Measurements from ENCODE around the gene CHAF1A.
A peak's percentile ranks its signal among the peaks of the same experiment; 100 is the strongest.

The CHAF1A gene

GRCh38 chr19:4443966-4444764 is 41.7 kb downstream of the CHAF1A start:
- DNase-seq: no peak

DNA sequence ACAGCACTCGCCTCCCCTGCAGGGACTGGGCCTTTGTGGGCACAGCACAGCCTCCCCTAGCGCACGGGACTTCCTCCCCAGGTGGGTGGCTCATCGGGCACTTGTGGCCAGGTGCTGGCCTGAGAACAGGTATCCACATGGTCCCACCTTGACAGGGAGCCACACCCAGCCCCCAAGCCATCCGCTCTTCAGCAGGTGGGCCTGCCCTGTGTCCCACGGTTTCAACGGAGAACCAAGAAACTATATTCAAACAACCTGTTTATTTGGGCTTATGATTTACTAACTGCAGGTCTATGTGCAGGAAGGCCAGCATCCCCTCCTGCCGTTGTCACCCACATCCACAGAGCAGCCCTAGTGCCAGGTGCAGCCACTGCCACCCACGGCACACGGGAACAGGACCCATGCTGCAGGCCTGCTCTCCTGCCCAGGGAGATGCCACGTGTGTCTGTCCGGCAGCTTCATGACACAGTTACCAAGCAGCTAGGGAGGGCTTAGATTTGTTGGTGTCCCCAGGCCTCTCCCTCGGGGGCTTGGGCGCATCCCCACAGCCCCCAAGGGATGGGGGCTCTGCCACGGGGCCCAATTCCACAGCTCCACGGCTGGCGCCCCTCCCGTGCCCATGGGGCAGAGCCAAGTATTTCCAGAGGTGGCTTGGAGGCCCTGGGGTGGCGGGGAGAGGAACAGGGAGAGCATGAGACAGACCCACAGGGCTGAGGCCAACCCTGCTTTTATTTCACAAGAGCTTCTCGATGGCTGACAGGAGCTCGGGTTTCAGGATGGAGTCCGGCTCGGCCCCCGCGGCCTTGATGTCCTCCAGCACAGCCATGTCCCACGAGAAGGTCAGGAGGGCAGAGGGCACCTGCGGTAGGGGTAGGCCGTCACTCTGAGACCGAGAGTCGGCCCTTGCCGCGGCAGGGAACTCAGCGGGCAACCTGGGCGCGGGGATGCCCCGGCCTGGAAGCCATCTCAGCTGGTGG is 42.6 kb downstream of the CHAF1A start:
- DNase-seq: no peak

DNA sequence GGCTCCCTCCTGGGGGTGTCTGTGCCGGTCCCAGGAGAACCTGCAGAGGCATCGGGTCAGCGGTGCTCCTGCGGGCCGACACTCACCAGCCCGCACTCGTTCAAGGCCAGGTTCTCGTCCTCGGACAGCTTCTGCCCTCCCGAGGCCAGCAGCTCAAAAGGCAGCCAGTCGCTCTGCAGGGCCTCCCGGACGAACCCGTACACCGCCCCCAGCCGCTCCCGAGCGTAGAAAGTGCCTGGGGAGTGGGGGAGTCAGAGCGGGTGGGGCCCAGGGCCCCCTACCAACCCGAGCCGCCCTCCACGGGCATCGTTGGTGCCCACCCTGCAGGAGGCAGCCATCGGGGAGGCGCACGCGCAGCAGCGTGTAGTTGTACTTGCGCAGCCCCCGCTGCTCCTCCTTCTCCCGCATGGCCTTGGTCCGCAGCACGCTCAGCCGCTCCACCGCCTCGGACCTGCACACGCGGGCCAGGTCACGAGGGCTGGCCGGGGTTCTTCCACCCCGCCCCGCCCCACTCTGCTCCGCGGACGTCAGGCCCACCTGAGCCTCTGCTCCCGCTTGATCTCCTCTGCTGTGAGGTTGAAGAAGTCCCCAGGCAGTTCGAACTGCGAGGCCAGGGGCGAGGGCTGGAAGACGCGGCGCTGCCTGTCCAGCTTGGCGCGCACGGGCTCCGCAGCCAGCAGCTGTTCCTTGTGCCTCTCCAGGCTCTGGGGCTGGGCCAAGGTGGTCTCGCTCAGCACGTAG is 43.7 kb downstream of the CHAF1A start:
- no peak for DNase-seq

DNA sequence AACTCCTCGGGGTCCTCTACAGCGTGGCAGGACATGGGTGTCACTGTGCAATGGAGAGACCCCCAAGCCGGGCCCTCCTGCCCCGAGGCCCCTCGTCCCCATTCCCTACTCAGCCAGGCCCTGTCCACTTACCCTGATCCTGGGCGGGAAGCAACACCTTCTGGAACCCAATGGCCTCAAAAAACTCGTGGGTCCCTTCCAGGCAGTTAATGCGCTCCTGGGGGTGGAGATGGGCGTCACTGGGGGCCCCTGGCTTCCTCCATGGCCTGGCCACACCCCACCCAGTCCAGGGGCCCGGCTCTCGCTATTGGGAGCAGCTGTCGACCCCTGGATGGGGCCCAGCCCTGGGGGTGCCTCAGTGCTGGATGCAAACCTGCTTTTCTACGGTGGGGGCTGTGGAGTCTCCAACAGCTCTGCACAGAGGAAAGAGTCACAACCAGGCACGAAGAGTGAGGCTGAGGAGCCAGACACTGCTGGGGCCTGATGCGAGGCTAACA is 44.3 kb downstream of the CHAF1A start:
- DNase-seq: no peak

DNA sequence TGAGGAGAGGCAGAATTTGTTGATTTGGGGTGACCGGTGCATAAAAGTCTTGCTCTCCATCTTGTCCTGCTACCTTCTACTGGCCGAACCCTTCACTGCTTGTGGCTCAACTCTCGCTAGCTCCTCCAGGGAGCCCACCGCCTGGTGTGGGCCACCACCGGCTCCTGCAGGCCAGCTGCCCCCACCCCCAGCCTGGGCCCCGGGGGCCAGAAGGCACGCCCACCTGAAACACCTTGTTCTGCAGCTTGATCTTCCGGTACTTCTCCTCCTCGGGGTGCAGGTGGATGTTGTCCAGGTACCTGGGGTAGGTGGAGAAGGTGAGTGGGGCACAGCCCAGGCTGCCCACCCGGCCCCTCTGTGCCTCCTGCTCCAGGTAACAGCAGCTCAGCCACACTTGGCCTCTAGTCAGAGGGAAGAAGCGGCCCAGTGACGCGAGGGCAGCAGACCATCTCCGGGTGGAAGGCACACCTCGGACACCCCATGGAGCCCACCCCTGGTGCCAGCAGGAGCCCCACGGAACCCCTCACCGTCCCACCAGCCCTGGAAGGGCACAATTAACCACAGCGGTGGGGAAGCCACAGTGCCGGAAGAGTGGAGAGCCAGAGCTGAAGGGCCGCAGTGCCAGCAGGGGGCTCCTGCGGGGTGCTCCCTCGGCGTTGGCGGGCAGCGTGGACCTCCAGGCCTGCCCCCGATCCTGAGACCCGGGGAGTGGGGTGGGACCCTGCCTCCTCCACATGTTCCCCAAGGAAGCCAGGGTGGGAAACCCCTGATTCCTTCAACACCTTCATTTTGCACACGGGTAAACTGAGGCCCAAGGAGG is 45.1 kb downstream of the CHAF1A start:
- no peak for DNase-seq

DNA sequence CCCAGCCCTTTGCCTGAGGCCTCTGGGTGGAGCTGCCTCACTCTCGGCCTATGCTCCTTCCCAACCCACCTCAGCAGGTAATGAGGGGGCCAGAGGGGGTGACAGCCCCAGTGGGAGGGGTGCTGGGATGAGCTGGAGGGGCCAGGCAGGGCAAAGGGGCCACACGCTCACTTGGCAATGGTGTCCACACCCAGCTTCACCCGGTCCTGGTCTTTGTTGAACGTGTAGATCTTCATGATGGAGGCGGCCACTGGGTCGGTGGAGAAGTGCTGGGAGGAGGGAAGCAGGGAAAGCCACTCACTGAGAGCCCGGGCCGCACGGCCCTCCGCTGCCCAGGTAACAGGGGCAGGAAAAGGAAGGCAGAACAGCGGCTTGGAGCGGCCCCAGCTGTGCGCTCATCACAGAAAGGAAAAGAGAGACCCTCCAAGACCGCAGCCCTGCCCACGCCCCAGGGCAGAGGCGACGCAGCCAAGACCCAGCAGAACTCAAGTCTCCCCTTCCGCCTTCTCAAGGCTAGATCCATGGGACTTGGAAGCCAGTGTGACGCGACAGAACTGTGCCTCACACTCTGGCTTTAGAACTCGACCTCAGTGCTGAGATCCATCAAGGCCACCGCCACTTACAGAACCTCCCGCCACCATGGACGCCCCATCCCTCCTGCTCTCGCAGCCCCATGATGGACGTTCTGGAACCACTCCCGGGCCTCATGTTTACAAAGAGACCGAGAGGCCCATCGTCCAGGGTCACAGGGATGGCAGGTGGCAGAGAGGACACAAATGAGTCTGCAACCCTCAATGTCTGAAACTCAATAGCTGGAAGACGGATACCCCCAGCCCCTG is 45.9 kb downstream of the CHAF1A start:
- DNase-seq: no peak

- no peak for DNase-seq
Measured at GRCh38 chr19:4449022-4449638, 46.7 kb downstream of the CHAF1A start.

DNA sequence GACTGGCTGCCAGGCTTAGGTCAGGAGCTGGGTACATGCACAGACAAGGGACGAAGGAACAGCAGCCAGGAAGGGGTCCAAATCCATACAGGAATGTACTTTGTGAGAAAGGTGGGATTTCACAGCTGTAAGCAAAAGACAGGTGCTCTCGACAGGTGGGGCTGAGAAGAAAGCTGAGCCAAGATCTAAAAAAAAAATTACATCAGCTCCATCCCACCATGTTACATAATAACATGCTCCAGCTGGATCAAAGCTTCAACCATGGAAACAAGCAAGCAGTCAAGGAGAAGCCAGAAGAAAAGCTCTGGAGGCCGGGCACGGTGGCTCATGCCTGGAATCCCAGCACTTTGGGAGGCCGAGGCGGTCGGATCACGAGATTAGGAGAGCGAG is 47.2 kb downstream of the CHAF1A start:
- no peak for DNase-seq

- DNase-seq: no peak
Measured at GRCh38 chr19:4452230-4452990, 50.0 kb downstream of the CHAF1A start.

DNA sequence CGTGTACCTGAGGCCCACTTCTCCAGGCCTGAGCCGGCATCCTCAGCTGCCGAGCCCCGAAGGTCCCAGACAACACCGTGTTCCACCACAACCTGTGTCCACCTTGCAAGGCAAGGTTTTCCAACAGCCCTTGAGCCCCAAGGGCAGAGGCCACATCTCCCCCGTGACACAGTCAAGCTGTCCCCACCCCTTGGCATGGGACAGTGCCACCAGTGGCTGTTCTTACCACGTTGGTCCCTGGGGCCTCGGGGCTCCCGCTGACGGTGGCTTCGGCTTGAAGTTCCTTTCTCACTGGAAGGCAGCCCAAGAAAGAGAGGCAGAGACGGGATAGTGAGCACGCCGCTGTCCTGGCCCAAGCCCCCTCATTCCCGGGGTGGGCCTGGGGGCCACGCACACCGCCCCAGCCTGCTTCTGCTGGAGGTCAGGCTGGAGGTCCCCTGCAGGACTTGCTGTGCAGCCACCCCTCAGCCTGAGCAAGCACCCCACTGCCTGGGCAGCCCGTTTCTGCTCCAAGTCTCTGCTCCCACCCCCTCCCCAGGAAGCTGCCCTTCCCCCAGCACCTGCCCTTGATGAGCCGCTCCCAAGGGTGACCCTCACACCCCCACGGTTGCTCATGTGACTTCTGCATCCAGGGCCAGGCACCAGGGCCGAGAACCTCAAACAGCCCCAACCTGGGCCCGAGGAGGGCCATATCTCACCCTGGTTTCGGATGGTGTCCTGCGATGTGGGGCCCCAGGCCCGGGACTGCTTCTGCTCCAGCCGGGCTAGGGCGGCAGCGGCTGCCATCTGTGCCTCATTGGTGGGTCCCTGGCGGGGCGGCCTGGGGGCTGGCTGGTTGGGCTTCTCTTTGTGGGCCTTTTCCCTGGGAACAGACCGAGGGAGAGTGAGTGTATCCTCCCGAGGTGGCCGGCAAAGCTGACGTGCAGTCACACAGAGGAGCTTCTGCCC is 51.1 kb downstream of the CHAF1A start:
- no peak for DNase-seq

DNA sequence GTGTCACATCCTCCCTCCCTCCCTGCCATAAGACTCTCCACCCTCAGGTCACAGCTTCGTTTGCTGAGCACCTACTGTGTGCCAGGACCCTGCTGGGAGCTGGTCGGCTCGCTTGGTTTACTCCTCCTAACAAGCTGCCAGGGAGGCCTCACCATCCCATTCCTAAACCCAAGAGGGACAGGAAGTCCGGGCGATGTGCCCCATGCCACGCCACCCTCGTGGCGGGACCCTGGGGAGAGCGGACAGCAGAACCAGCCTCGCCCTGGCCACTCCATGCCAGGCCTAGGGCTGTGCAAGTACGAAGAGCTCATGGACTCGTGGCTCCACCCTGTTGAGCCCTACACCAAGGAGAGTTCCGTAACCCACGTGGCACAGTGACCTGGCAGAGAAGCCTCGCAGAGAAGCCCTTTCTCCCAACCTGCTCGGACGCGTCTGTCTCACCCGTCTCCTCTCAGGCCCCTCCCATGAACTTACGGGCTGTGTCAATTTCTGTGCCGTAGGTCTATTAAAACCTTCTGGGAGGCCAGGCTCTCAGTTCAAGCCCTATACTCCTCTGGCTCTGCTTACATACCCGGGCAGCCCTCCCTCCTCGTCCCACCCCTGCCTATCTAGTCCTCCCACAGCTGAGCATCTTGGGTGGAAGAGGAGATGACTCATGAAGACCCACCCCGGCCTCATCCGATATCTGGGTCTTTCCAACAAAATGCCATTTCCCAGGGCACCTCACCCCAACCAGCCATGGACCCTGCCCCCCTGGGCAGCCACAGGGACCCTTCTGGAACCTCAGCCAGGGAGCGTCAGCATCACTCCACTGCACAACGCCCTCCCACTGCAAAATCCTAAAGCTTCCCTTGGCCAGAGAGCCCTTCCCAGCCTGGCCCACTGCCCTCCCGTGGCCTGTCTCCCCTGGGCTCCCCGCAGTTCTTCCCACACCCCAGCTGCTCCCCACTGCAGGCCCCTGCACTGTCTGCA is 52.6 kb downstream of the CHAF1A start:
- no peak for DNase-seq

DNA sequence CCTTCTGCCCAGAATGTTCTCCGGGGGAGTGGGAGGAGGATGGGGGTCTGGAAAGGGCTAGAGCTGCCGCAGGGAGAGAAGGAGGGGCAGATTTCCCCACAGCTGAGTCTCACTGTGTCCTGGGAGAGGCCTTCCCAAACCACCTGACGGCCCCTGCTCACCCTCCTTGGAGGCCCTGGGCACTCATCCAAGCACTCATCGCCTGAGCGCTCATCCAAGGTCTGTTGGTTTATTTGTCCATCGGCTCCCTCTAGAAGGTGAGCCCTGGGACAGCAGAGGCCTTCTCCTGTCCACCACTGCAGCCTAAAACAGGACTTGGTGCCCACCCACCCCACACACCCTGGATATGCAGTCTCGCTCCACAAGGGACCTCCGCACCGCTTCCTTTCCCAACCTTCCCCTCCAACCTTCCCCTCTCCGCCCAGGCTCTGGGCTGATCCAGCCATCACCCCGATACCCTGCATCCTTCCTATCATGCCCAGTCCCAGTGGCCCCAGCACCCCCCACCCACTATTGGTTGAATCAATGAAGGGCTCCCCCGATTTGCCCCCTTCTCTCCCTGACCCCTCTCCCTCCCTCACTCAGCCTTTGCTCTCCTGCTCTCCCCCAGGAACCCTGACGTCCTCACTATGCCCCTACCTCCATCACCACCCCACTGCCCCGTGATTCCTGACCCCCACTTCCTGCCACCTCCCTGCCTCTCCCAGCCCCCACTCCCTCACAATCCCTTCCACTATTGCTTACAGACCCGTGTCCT is 53.5 kb downstream of the CHAF1A start:
- no peak for DNase-seq

DNA sequence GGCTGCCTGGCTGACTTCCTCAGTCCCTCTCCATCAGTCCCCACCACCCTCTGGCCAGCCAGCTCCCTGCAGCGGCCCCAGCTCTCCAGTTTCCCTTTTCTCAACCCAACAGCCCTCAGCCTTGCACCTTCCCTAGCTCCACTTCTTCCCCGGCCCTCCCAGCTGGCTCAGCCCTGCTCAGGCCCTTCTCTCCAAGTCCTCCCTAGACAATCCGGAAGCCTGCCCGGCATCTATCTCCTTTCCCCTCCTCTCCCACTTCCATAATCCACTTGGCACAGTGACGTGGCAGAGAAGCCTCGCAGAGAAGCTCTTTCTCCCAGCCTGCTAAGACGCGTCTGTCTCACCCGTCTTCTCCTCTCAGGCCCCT is 54.0 kb downstream of the CHAF1A start:
- no peak for DNase-seq

DNA sequence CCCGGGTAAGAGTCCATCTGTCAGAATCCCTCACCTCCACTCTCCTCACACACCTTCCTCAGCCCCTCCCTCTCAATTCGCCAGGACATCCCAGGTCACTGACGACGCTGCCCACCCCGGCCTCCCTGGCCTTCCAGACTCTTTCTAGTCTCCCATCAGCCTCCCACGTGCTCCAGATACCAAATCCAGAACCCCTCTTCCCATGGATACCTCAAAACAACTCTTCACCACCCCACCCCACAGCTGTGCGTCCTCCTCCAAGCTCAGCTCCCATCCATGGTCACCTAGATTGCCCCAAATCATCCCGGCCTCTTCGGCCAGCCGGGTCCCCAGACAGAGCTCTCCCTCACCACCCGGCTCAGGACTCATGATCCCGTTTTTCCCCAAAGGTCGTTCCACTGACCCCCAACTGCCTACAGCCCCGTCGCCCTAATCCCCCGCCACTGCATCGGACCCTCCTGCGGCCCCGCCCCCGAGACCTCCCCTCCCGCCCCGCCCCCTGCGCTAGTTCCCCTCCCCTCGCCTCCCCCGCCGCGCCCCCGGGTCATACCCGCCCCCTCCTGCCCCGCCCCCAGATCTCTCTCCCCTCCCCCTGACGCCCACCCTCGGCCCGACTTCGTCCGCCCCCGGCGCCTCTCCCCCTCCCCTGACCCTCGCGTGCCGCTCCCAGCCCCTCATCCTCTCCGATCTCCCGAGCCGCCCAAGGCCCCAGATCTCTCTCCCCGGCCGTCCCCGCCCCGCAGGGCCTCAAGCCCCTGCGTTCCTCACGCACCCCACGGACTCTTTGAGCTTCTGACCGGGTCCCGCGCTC is 54.6 kb downstream of the CHAF1A start:
- DNase-seq: peak; percentile 66

DNA sequence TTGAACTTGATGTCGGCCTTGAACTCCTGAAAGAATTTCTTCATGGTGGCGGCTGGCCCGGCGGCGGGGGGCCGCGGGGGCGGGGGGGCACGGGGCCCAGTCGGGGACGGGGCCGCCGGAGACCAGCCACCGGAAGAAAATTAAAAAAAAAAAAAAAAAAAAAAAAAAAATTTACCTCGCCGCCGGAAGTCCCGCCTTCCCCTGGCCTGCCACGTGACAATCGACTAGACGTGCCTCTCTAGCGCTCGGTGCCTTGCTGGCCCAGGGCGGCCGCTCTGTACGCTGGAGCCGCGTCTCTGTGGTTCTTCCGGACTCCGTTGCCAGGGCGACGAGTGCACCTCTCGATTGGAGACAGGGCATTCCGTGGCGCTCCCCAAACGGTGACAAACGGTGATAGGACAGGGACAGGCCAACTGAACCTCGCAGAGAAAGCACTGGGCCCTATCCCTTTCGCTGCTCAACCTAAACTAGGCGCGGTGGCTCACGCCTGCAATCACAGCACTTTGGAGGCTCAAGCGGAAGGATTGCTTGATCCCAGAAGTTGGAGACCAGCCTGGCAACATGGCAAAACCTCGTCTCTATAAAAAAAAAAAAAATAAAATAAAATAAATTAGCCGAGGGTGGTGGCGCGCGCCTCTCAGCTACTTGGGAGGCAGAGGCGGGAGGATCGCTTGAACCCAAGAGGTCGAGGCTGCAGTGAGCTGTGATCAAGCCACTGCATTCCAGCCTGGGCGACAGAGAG is 55.4 kb downstream of the CHAF1A start, which contains the start of gene UBXN6:
Gene UBXN6 (minus strand): TSS at position 141 of the 742 bp plus-strand sequence. CDS start 97 bp downstream, at position 44.
- peak; percentile 98 for DNase-seq

Data from CD4-positive, alpha-beta T cell treated with Interleukin-6 for 4 hours (primary cell).